Activated CD8-positive, alpha-beta T cell treated with anti-CD3 and anti-CD28 coated beads for 36 hours (primary cell): ENCODE measurements around the gene ACE2. TPM values are rescaled to one million over a fixed set of nuclear protein-coding genes. Genes with fewer than 3 reads are reported as not detected.

Source experiments
- ATAC-seq: fragments of 200-7000 bp; cut with Tn5 transposase; one replicate; pipeline ENCODE4 v1.10.0; 2021; ENCODE audit warnings: mild to moderate bottlenecking, moderate library complexity
- CTCF ChIA-PET: fragments of 350-600 bp; sonication (Branson Sonifier 250); formaldehyde crosslinking; loops from one replicate; lab custom pipeline; 2021; ENCODE audit warnings: antibody characterized with exemption; lab: Charles Lee
- POLR2A ChIA-PET: fragments of 350-600 bp; sonication (Branson Sonifier 250); formaldehyde crosslinking; loops from one replicate; lab custom pipeline; 2021; ENCODE audit warnings: antibody characterized with exemption; lab: Charles Lee
- DNase-seq: peaks from one replicate; pipeline ENCODE4 v3.0.0-alpha.2; 2020
- H3K27ac Mint-ChIP-seq: one replicate; pipeline ENCODE4 v1.8.0; 2021; ENCODE audit warnings: mild to moderate bottlenecking, mixed read lengths
- H3K27me3 Mint-ChIP-seq: one replicate; pipeline ENCODE4 v1.8.0; 2021; ENCODE audit warnings: mixed read lengths
- H3K36me3 Mint-ChIP-seq: one replicate; pipeline ENCODE4 v1.8.0; 2021; ENCODE audit warnings: low read depth, mixed read lengths
- H3K4me1 Mint-ChIP-seq: one replicate; pipeline ENCODE4 v1.8.0; 2021; ENCODE audit warnings: low read depth, mixed read lengths
- H3K4me3 Mint-ChIP-seq: one replicate; pipeline ENCODE4 v1.8.0; 2021; ENCODE audit warnings: mild to moderate bottlenecking, moderate library complexity, mixed read lengths
- H3K9me3 Mint-ChIP-seq: one replicate; pipeline ENCODE4 v1.8.0; 2021; ENCODE audit warnings: mixed read lengths
- intact Hi-C: fragments of 100-400 bp; cut with micrococcal nuclease; formaldehyde crosslinking; loops from one replicate; pipeline ENCODE4 v1.10.0; 2022
- total RNA-seq, 2 experiments: library from RNA; stranded (reverse); gene quantifications; one replicate each; pipeline ENCODE4 v1.2.3, GENCODE V29; 2021
- TF ChIP-seq, protein P1 (sequence below): fragments of 200-600 bp; IDR thresholded peaks from one replicate; pipeline ENCODE4 v1.8.0; 2022; ENCODE audit warnings: antibody characterized with exemption, mild to moderate bottlenecking

Gene ACE2
- total RNA-seq, 2 experiments from 2014 or later, result not detected

DNA sequence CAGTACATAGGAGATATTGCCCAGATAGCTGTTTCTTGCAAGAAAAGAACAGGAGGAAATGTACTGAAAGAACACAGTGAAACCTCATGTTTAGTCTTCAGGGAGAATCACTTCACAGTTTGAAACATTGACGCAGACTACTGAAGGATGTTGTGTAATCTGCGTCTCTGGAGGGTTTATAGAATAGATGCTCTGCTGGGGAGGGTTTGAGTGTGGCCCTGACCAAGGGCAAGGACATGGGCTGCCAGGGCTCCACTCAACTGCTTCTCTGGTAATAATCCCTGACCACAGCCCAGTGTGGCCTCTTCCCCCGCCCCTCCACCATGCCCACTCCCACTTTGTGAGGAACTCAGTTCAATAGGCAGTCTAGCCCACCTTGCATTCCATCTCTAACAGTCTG, 15.8 kb upstream of the ACE2 start:
- Mint-ChIP-seq H3K27ac (no peak overlapping the region), H3K36me3 (no peaks in the 10 kb centered on the region), H3K27me3 (peaks cover 2% of the 10 kb centered on the region), H3K4me3 (no peak overlapping the region), H3K9me3 (no peaks in the 10 kb centered on the region), H3K4me1 (no peaks in the 10 kb centered on the region)
- ChIA-PET CTCF (no interaction called here), POLR2A (no interaction called here)
- DNase-seq (no peak), ATAC-seq (no peak)
- TF ChIP-seq, protein P1, sequence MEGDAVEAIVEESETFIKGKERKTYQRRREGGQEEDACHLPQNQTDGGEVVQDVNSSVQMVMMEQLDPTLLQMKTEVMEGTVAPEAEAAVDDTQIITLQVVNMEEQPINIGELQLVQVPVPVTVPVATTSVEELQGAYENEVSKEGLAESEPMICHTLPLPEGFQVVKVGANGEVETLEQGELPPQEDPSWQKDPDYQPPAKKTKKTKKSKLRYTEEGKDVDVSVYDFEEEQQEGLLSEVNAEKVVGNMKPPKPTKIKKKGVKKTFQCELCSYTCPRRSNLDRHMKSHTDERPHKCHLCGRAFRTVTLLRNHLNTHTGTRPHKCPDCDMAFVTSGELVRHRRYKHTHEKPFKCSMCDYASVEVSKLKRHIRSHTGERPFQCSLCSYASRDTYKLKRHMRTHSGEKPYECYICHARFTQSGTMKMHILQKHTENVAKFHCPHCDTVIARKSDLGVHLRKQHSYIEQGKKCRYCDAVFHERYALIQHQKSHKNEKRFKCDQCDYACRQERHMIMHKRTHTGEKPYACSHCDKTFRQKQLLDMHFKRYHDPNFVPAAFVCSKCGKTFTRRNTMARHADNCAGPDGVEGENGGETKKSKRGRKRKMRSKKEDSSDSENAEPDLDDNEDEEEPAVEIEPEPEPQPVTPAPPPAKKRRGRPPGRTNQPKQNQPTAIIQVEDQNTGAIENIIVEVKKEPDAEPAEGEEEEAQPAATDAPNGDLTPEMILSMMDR, result no peak
- intact Hi-C loops, result no loop called here

DNA sequence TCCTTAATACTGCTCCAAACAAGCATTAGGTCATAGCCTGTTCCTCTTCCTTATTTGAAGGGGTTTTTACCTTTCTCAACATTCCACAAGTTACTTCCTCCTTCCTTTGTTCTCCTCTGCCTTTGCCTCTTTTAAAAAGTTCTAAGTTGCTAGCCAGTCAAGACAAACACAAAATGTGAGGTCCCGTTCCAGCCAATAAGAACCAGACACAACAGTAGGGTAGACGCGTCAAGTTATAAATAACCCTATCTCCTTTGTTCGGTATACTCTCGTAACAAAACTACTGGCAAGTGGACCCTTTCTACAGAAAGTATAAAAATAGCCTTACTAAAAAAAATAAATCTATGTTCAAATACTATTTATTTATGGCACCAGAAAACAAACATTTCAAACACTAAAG, 6.3 kb upstream of the ACE2 start:
- ATAC-seq (no peak), DNase-seq (no peak)
- Mint-ChIP-seq H3K4me1 (no peaks in the 10 kb centered on the region), H3K27ac (no peak overlapping the region), H3K36me3 (no peaks in the 10 kb centered on the region), H3K27me3 (peaks cover 1% of the 10 kb centered on the region), H3K9me3 (no peaks in the 10 kb centered on the region), H3K4me3 (no peak overlapping the region)
- TF ChIP-seq, protein P1, result no peak
- CTCF ChIA-PET, result no interaction called here
- intact Hi-C loops, result no loop called here
- POLR2A ChIA-PET, result no interaction called here

DNA sequence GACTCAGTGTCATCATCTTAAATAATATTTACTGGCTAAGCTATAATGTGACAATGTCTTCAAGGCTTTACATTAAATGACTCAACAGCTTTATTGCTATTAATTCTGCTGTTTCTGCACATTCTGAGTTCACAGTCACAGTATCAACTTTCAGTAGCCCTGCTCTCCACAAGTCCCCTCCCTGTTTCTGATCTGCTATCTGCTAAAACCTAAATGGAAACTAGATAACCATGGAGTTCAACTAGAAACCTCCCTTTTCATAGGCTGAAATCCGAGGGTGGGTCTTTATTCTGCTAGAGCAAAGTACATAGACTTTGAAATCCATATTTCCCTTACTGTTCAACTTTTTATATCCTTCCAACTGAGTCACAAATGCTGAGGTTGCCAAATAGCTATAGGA, 5.4 kb upstream of the ACE2 start:
- Mint-ChIP-seq H3K27me3 (peaks cover 5% of the 10 kb centered on the region), H3K27ac (no peak overlapping the region), H3K36me3 (no peaks in the 10 kb centered on the region), H3K4me1 (no peaks in the 10 kb centered on the region), H3K9me3 (no peaks in the 10 kb centered on the region), H3K4me3 (no peak overlapping the region)
- no peak for DNase-seq
- intact Hi-C loops, result no loop called here
- TF ChIP-seq, protein P1, result no peak
- ChIA-PET POLR2A (no interaction called here), CTCF (no interaction called here)
- no peak for ATAC-seq

DNA sequence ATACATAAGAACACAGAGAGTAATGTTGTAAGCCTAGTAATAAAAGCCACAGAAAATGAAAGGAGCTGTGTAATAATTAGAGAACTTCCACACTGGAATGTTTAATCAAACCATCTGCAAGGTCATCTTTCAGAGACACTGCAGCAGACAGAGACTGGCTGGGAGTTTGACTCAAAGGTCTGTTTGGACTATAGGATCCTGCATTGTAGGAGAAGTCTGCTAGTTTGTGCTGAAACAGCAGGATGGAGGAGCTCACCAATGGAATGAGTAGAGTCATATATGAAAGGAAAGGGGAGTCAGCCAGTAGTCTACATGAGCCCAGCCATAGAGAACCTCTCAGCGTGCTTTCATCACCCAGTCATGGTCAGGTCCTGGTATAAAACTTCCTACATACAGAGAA, 4.5 kb upstream of the ACE2 start:
- DNase-seq (no peak), ATAC-seq (no peak)
- ChIA-PET POLR2A (no interaction called here), CTCF (no interaction called here)
- Mint-ChIP-seq H3K27ac (no peak overlapping the region), H3K4me1 (no peaks in the 10 kb centered on the region), H3K27me3 (peaks cover 3% of the 10 kb centered on the region), H3K9me3 (no peaks in the 10 kb centered on the region), H3K4me3 (no peak overlapping the region), H3K36me3 (no peaks in the 10 kb centered on the region)
- intact Hi-C loops, result no loop called here
- TF ChIP-seq, protein P1, result no peak

DNA sequence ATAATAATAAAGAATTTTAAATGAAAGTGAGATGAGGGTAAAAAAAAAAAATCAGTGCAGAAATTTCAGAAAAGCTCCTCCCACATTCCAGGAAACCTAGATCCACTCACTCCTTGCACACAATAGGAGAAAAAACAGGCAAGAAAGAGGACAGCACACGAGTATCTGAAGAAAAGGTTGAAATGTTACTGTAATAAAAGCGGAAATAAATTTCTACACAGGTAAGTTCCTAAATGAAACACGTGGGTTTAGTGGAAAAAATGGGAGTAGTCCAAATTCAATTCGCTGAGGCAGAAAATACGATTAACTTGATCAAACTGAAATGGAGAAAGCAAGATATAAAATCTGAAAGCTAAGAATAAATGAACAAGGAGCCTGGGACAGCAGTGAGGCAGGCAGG, 2.0 kb upstream of the ACE2 start:
- POLR2A ChIA-PET, result no interaction called here
- CTCF ChIA-PET, result no interaction called here
- H3K9me3 Mint-ChIP-seq, result no peaks in the 10 kb centered on the region
- H3K36me3 Mint-ChIP-seq, result no peaks in the 10 kb centered on the region
- peaks cover 3% of the 10 kb centered on the region for H3K27me3 Mint-ChIP-seq
- H3K4me3 Mint-ChIP-seq, result no peak overlapping the region
- ATAC-seq, result no peak
- no peak overlapping the region for H3K27ac Mint-ChIP-seq
- H3K4me1 Mint-ChIP-seq, result no peaks in the 10 kb centered on the region
- intact Hi-C loops, result no loop called here
- TF ChIP-seq, protein P1, result no peak
- no peak for DNase-seq
